Measurements from ENCODE around the gene SVEP1.
"Not testable (repeated sequence)": the region's sequence is repeated elsewhere in the genome, so short reads cannot be mapped to it uniquely, and the experiment has no call there.

SVEP1 gene

DNA sequence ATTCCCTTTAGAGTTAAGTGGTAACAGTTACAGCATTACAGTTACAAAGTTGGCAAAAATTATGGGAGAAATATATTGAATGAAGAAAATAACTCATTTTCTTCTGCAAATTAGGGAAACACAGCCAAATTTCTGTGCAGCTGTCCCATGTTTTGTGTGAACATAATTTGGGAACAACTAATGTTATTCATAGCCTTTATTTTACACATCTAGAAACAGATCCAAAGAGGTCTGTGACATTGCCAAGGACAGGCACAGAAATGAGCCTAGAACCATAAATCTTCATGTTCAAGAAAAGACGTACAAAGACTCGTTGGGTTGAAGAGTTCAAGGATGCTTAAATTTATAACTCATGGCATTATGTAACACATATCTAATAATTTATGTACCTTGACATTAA lies 127.8 kb downstream of the SVEP1 start:
- in situ Hi-C loops (cut with MboI; ENCODE audit: low sequenced_read_pairs), result no loop called here

- in situ Hi-C loops (cut with MboI; ENCODE audit: low sequenced_read_pairs), result no loop called here
These were observed 132.1 kb downstream of the SVEP1 start for GRCh38 chr9:110447476-110447875.

DNA sequence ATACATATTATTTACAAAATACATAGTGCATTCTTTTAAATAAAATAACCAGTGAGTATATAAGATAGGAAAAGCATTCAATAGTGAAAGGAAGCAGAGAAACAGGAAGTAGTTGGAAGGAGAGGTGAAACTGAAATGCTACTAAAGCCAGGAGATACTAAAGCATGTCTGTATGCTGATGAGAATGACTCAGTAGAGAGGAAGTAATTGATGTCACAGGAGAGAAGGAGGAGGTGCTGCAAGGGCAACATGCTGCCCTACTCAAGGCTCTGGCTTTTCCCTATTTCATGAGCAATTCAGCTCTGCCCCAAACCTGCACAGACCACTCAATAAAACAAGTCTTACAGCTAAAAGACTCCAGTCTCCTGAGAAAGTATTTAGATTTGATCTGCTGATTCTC lies 133.4 kb downstream of the SVEP1 start:
- in situ Hi-C loops (cut with MboI; ENCODE audit: low sequenced_read_pairs), result no loop called here

DNA sequence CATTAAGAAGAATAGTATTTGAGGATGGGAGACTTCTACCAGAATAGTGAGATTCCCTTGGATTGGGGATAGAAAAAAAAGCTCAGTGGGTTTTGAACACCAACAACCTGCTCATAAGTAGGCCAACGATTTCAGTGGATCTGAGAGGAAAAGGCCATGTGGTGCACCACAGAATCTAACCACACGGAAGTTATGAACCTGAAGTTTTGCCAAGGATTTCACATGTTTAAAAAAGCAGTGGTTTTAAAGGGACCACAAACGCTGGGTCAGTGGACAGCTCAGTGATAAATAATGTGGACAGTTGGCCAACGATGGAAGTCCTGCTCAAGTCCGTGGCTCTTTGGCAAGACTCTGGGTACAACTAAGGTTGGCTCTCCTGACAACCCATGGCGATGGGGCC lies 134.6 kb downstream of the SVEP1 start:
- in situ Hi-C loops (cut with MboI; ENCODE audit: low sequenced_read_pairs), result no loop called here

DNA sequence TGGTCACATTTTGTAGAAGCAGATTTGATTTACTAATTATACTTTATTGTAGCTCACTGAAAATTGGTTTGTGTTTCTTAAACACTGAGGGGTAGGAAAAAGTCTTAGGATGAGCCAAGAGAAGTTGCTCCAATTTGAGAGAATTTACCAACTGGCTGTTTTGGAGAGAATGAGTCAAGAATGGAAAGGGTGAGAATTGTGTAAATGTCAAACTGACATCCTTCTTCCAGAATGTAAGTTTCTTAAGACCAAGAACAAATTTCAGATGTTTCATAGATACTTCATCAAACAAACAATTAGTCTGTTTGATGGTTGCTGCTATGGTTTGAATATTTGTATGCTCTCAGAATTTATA lies 135.7 kb downstream of the SVEP1 start:
- in situ Hi-C loops (cut with MboI; ENCODE audit: low sequenced_read_pairs), result no loop called here

- in situ Hi-C loops (cut with MboI; ENCODE audit: low sequenced_read_pairs), result no loop called here
These were observed 136.2 kb downstream of the SVEP1 start for GRCh38 chr9:110443146-110443865.

DNA sequence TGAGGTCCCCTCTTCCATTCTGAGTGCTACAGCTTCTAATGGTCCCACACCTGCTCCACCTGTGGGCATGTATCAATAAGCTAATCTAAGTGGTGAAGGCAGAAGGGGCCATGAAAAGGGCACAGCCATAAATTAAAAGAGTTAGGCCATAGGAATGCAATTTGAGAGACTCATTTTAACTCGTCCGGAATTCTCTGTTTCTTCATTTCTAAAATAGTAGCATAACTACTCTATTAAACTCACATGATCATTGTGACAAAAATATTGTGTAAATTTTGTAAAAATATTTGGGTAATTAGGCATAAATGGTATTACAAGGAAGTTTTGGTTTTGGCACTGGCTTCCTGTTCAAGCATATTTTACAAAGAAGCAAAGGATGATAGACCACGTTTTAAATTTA lies 138.7 kb downstream of the SVEP1 start:
- in situ Hi-C loops (cut with MboI; ENCODE audit: low sequenced_read_pairs), result no loop called here

GRCh38 chr9:110440172-110440571 lies 139.4 kb downstream of the SVEP1 start:
- in situ Hi-C loops (cut with MboI; ENCODE audit: low sequenced_read_pairs), result no loop called here

- in situ Hi-C loops (cut with MboI; ENCODE audit: low sequenced_read_pairs), result no loop called here
These were observed 147.3 kb downstream of the SVEP1 start for GRCh38 chr9:110432253-110432652.

GRCh38 chr9:110429453-110429852 lies 150.1 kb downstream of the SVEP1 start:
- in situ Hi-C loops (cut with MboI; ENCODE audit: low sequenced_read_pairs), result no loop called here

GRCh38 chr9:110427497-110428104 lies 151.9 kb downstream of the SVEP1 start:
- in situ Hi-C loops (cut with MboI; ENCODE audit: low sequenced_read_pairs), result no loop called here

- in situ Hi-C loops (cut with MboI; ENCODE audit: low sequenced_read_pairs), result no loop called here
These were observed 153.4 kb downstream of the SVEP1 start for GRCh38 chr9:110426052-110426709.

GRCh38 chr9:110414471-110414870 lies 165.1 kb downstream of the SVEP1 start:
- in situ Hi-C loops (cut with MboI; ENCODE audit: low sequenced_read_pairs), result no loop called here

- in situ Hi-C loops (cut with MboI; ENCODE audit: low sequenced_read_pairs), result no loop called here
These were observed 168.6 kb downstream of the SVEP1 start for GRCh38 chr9:110410961-110411360.

- in situ Hi-C loops (cut with MboI; ENCODE audit: low sequenced_read_pairs), result no loop called here
These were observed 170.9 kb downstream of the SVEP1 start for GRCh38 chr9:110408598-110408997.

DNA sequence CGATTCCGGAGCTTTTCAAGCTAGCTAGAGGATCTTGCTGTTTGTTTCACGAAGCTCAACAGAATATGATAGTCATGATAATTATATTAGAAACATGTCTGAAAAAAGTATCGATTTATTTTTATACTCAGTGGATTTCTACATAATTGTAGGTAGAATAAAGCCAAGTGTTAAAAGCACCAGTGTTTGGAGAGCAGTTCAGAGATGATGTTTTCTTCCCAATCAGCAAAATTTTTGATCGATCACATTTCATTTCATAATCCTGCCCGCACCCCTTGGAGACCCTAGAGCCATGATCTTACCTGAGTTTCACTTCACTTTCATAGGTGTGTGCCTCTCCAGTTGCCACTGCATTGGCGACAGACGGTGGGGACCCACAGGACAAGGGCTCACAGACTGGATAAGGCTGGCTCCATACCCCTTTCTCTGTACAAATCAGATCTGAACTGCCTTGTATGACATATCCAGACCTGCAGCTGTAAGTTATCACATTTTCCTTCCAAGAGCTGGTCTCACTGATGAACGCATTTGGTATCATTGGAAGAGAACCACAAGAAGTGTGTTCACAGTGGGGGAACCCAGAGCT lies 173.6 kb downstream of the SVEP1 start:
- in situ Hi-C loops (cut with MboI; ENCODE audit: low sequenced_read_pairs), result no loop called here

DNA sequence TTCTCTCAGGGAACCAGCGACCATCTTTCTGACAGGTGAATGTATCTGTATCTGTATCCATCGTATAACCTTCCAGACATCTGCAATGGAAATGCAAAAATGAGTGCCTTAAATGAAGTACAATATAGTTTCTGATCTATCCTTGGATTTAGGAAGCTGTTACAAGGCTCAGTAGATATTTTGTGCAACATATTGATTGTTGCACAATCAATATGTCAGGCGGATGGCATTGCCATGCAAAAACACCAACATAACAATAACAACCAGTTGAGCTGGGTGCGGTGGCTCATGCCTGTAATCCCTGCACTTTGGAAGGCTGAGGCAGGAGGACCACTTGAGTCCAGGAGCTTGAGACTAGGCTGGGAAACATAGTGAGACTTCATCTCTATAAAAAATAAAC lies 175.1 kb downstream of the SVEP1 start:
- in situ Hi-C loops (cut with MboI; ENCODE audit: low sequenced_read_pairs), result no loop called here

GRCh38 chr9:110399983-110400382 lies 179.6 kb downstream of the SVEP1 start:
- in situ Hi-C loops (cut with MboI; ENCODE audit: low sequenced_read_pairs), result no loop called here

- in situ Hi-C loops (cut with MboI; ENCODE audit: low sequenced_read_pairs), result not testable (repeated sequence)
These were observed 180.5 kb downstream of the SVEP1 start for GRCh38 chr9:110398992-110399391.

GRCh38 chr9:110391826-110392485 lies 187.6 kb downstream of the SVEP1 start:
- in situ Hi-C loops (cut with MboI; ENCODE audit: low sequenced_read_pairs), result no loop called here

- in situ Hi-C loops (cut with MboI; ENCODE audit: low sequenced_read_pairs), result no loop called here
These were observed 190.3 kb downstream of the SVEP1 start for GRCh38 chr9:110389148-110389750.
